ENCODE data around the gene CEACAM19.
"Not testable (repeated sequence)": the region's sequence is repeated elsewhere in the genome, so short reads cannot be mapped to it uniquely, and the experiment has no call there.

CEACAM19 gene

DNA sequence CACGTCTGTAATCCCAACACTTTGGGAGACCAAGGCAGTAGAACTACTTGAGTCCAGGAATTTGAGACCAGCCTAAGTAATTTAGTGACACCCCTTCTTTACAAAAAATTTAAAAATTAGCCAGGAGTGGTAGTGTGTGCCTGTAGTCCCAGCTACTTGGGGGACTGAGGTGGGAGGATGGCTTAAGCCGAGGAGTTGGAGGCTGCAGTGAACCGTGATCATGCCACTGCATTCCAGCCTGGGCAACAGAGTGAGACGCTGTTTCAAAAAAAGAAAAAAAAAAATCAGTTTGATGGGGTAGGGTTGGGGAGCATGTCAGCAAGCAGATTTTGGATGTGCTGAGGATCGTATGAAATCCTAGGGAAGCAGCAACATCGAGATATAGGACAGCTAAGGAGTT lies 4.2 kb downstream of the CEACAM19 start:
- no peak for DNase-seq (ENCODE audit: low read depth)

GRCh38 chr19:44677019-44677811 lies 5.9 kb downstream of the CEACAM19 start:
- DNase-seq (ENCODE audit: low read depth), result peak; percentile 79

DNA sequence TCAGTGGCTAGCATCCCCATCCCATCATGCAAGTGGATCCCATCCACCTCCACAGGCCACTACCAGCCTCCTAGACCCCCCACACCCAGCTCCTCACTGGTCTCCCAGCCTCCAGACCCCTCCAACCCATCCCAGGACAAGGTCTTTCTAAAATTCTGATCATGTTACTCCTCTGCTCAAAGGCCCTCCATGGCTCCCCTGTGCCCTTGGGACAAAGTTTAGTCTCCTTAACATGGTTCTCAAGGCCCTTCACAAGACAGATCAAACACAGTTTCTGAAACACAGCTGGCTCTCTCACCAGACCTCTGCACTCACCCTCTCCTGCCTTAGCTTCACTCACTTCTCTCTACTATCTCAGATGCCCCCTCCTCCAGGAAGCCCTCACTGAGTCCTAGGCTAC lies 9.3 kb downstream of the CEACAM19 start:
- DNase-seq (ENCODE audit: low read depth), result no peak

DNA sequence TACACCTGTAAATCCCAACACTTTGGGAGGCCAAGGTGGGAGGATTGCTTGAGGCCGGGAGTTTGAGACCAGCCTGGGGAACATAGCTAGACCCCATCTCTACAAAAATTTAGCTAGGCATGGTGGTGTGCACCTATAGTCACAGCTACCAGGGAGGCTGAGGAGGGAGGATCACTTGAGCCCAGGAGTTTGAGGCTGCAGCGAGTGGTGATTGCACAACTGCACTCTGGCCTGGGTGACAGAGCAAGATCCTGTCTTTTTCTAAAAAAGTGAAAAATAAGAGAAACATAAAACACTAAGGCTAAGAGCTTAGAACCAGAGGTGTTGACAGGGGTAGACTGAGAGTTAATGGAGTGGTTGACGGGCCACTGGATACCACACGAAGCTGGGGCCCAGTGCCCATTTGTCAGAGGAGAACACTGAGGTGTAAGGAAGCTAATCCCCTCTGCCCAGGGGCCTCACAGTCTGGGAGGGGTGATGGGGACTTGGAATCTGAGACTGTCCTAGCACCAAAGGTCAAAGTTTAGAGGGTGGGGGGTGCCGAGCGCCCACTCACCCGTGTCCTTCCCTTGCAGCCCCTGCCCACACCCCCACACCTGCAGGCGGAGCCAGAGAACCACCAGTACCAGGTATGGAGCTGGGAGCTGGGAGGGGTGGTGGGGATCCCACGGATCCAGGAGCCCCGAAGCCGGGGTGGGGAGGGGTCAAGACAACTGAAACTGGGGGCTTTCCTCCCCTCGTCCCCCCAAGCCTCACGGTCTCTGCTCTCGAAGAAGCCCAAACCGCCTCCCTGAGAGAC lies 10.9 kb downstream of the CEACAM19 start:
- DNase-seq (ENCODE audit: low read depth), result no peak

GRCh38 chr19:44682807-44683206 lies 11.5 kb downstream of the CEACAM19 start:
- DNase-seq (ENCODE audit: low read depth), result no peak

- DNase-seq (ENCODE audit: low read depth), result no peak
These were observed 12.3 kb downstream of the CEACAM19 start for GRCh38 chr19:44683434-44684210.

DNA sequence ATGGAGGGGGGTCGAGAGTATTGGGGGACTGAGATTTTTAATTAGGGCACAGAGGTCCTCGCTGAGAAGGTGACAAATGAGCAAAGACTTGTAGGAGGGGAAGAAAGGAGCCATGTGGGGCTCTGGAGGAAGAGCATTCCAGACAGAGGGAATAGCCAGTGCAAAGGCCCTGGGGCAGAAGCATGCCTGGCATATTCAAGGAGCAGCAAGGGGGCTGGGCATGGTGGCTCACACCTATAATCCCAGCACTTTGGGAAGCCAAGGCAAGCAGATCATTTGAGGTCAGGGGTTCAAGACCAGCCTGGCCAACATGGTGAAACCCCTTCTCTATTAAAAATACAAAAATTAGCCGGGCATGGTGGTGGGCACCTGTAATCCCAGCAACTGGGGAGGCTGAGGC lies 13.1 kb downstream of the CEACAM19 start:
- not testable (repeated sequence) for DNase-seq (ENCODE audit: low read depth)

DNA sequence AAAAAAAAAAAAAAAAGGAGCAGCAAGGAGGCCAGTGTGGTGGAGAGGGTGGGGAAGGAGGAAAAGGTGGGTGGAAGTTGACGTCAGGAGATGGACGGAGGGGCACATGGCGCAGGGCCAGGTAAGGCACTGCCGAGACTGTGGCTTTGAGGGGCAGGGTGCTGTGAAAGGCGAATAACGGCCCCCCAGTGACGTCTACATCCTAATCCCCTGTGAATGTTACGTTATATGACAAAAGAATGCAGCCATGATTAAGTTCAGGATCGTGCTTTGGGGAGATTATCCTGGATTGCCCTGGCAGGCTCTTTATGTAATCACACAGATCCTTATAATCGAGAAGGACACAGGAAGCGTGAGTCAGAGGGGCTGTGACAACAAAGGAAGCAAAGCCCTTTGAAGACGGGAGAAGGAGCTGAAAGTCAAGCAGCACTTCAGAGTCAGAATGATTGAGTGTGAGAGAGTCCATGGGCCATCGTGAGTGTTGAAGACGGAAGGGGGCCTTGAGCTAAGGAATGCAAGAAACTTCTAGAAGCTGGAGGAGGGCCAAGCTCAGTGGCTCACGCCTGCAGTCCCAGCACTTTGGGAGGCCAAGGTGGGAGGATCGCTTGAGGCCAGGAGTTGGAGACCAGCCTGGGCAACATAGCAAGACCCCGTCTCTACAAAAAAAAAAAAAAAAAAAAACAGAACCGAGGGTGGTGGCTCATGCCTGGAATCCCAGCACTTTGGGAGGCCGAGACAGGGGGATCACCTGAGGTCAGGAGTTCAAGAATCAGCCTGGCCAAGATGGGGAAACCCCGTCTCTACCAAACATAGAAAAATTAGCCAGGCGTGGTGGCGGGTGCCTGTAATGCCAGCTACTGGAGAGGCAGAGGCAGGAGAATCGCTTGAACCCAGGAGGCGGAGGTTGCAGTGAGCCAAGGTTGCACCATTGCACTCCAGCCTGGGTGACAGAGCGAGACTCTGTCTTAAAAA lies 13.9 kb downstream of the CEACAM19 start:
- DNase-seq (ENCODE audit: low read depth), result peak; percentile 82

- peak; percentile 66 for DNase-seq (ENCODE audit: low read depth)
These were observed 14.6 kb downstream of the CEACAM19 start for GRCh38 chr19:44685877-44686276.

- DNase-seq (ENCODE audit: low read depth), result no peak
These were observed 15.6 kb downstream of the CEACAM19 start for GRCh38 chr19:44686896-44687295.

DNA sequence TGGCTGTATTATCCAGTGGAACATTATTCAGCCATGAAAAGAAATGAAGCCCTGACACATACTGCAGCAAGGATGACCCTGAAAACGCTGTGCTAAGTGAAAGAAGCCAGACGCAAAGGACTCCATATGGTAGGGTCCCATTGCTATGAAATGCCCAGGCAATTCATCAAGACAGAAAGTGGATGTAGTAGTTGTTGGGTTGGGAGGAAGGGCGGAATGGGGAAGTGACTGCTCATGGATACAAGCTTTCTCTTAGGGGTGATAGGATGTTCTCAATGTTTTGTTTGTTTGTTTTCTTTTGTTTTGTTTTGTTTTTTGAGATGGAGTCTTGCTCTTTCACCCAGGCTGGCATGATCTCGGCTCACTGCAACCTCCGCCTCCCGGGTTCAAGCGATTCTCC lies 16.6 kb downstream of the CEACAM19 start:
- DNase-seq (ENCODE audit: low read depth), result no peak

GRCh38 chr19:44689290-44690130 lies 18.2 kb downstream of the CEACAM19 start:
- peak; percentile 64 for DNase-seq (ENCODE audit: low read depth)

- DNase-seq (ENCODE audit: low read depth), result no peak
These were observed 18.8 kb downstream of the CEACAM19 start for GRCh38 chr19:44690131-44690440.

DNA sequence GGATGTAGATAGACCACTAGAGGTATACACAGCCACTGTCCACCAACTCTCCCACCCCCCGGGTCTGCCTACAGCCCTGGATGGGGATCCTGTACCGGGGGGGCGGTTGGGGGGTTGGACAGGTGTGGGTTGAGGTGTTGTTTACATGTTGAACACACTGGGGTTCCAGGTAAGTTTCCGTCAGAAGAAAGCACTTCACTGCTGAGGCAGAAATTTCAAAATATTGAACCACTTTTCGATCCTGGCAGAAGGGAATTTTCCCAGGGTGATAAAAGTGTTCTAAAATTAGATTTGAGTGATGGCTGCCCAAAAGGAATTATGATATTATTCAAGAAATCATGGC lies 21.1 kb downstream of the CEACAM19 start:
- DNase-seq (ENCODE audit: low read depth), result no peak

DNA sequence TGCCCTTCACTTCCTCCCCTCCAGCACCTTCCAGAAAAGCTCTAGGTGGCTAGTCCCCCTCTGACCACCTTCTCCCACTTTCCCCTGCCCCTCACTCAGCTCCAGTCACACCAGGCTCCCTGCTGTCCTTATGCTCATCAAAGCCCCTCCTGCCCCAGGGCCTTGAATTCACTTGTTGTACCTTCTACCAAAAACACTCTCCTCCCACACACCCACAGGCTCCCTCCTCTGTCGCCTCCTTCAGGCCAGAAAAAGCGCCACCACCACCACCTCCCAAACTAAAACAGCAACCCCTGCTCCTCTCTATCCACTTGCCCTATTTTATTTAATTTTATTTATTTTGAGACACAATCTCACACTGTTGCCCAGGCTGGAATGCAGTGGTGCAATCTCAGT lies 22.9 kb downstream of the CEACAM19 start:
- DNase-seq (ENCODE audit: low read depth), result no peak

- no peak for DNase-seq (ENCODE audit: low read depth)
These were observed 25.8 kb downstream of the CEACAM19 start for GRCh38 chr19:44696939-44697669.

GRCh38 chr19:44697670-44698034 lies 26.4 kb downstream of the CEACAM19 start:
- no peak for DNase-seq (ENCODE audit: low read depth)

GRCh38 chr19:44698492-44699201 lies 27.4 kb downstream of the CEACAM19 start, which contains the start of gene CEACAM16:
CEACAM16 (plus strand) TSS chr19:44699151; CDS start chr19:44701457, 2,306 bp downstream.
- no peak for DNase-seq (ENCODE audit: low read depth)

DNA sequence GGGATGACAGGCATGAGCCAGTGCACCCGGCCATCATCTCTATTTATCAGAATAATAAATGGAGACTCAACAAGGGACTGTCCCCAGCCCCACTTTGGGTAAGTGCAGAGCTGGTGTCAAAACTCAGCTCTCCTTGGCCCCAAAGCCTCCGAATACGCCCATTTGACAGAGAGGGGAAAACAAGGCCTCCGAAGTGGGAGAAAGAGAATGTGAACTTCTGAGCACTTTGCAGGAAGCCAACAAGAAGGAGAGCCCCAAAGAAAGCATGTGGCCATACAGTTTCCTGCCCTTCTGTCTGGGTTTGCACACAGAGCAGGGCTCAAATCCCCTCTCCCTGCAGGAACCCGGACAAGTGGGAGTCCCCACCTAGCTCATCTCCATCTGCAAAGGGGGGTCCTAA lies 29.3 kb downstream of the CEACAM19 start:
- DNase-seq (ENCODE audit: low read depth), result no peak

Measured in iris pigment epithelial cell (primary cell).